HG02981 (cell line): ENCODE data around the gene AMPH.
"Not testable (repeated sequence)": the region's sequence is repeated elsewhere in the genome, so short reads cannot be mapped to it uniquely, and the experiment has no call there.

ENCODE experiments used
- ATAC-seq: cut with Tn5 transposase; IDR thresholded peaks from one replicate; pipeline ENCODE4 v1.9.1; 2021; ENCODE audit warnings: mild to moderate bottlenecking, moderate library complexity; ENCODE audit not compliant: unreplicated experiment

AMPH gene

DNA sequence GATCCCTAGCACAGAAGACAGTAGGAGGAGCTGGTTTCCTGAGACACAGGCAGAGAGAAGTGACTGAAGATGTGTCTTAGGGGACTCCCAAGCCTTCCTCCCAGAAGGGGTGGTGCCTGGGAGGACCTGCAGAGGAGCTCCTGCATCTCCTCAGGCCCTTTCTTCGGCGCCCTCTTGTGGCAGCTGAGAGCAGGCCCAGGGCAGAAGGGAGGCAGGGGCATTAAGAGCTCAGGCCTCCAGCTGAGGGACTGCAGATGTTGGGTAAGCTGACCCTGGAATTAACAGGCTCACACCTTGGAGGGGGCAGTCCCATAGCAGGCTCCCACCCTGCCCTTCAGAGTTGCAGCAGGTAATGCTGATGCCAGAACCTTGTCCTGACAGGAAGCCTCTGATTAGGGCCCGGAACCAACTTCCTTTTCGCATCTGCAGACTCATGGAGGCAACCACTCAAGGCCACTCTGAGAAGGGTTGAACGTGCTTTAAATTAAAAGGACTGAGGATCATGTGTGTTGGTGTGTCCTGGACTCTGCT, 272.0 kb downstream of the AMPH start:
- ATAC-seq, result peak; percentile 75

DNA sequence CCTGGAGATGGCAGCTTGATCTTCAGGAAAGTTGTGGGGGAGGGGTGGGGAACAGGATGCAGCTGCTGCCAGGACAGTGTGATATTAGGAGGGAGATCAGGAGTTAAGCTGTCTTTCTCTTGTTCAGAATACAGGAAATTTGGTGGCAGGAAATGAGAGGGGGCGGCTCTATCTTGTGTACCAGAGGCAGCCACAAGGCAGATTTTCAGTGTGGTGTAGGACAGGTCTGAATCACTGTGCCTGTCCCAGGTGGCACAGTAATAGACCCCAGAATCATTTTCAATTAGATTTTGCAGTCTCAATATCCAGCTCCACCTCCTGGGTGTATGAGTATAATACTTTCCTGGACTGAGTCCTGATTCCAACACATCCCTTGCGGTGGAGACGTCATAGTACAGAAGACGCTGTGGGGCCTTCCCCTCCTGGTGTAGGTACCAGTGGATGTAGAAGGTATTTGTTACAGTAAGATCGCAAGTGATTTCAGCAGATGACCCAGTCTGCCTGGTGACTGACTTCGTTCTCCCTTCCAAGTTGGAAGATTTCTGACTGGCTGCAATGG, 272.8 kb downstream of the AMPH start:
- ATAC-seq, result not testable (repeated sequence)

DNA sequence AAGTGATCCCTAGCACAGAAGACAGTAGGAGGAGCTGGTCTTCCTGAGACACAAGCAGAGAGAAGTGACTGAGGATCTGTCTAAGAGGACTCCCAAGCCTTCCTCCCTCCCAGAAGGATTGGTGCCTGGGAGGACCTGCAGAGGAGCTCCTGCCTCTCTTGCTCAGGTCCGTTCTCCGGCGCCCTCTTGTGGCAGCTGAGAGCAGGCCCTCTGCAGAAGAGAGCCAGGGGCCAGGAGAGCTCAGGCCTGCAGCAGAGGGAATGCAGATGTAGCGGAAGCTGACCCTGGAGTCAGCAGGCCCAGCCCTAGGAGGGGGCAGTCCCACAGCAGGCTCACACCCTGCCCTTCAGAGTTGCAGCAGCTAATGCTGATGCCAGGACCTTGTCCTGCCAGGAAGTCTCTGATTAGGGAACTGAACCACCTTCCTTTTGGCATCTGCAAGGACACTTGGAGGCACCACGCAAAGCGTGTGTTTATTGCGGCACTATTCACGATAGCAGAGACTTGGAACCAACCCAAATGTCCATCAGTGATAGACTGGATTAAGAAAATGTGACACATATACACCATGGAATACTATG, 276.8 kb downstream of the AMPH start:
- ATAC-seq, result peak; percentile 21

DNA sequence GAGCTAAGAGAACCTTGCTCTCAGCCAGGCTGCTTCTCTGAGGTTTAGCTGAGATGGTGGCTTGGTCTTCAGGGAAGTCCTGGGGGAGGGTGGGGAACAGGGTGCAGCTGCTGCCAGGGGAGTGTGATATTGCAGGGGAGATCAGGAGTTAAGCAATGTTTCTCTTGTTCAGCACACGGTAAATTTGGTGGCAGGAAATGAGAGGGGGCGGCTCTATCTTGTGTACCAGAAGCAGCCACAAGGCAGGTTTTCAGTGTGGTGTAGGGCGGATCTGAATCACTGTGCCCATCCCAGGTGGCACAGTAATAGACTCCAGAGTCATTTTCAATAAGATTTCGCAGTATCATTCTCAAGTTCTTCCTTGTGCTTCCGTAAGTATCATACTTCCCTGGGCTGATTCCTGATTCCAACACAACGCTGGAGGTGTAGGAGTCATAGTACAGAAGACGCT, 277.7 kb downstream of the AMPH start:
- not testable (repeated sequence) for ATAC-seq

DNA sequence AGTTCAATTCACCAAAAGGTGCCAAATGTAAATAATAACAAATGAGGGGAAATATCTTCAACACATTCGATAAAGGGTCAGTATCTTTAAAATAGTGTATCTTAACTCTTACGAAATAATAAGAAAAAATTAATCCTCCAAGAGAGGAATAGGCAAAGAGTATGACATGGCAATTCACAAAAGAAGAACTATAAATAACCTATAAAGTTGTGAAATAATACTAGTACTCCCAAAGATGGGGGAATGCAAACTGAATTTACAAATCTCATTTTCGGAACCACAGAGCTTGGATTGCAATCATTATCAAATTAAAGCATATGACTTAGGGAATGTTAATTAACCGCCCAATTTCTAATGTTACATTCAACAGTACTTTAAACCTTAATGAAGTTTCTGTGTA, 279.6 kb downstream of the AMPH start:
- no peak for ATAC-seq

DNA sequence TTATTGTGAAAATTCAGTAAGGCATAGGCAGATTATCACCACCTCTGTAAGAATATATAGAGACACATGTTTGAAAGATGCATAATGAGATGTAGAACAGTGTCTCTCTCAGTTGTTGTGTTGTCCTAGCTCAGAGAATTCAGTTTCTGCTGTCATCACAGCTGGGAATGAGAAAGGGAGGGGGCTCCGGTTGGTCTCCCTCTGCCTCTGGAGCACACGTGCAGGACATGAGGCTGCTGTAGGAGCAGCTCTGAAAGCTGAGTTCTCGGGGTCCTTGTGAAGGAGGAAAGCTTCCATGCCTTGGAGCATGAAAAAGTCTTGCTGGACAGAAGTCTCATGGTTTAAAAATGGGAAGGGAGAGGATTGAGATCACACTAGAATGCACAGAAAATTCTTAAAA, 280.4 kb downstream of the AMPH start:
- ATAC-seq, result not testable (repeated sequence)

DNA sequence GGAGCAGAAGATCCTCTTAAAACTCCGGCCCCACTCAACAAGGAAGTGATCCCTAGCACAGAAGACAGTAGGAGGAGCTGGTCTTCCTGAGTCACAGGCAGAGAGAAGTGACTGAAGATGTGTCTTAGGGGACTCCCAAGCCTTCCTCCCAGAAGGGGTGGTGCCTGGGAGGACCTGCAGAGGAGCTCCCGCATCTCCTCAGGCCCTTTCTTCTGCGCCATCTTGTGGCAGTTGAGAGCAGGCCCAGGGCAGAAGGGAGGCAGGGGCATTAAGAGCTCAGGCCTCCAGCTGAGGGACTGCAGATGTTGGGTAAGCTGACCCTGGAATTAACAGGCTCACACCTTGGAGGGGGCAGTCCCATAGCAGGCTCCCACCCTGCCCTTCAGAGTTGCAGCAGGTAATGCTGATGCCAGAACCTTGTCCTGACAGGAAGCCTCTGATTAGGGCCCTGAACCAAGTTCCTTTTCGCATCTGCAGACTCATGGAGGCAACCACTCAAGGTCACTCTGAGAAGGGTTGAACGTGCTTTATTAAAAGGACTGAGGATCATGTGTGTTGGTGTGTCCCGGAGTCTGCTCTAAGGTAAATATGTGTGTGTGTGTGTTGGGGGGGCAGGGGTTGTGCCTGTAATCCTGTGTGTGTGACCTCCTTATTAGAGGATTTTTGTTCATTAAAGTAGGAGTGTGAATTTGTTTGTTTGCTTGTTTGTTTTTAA, 281.1 kb downstream of the AMPH start:
- peak; percentile 70 for ATAC-seq

DNA sequence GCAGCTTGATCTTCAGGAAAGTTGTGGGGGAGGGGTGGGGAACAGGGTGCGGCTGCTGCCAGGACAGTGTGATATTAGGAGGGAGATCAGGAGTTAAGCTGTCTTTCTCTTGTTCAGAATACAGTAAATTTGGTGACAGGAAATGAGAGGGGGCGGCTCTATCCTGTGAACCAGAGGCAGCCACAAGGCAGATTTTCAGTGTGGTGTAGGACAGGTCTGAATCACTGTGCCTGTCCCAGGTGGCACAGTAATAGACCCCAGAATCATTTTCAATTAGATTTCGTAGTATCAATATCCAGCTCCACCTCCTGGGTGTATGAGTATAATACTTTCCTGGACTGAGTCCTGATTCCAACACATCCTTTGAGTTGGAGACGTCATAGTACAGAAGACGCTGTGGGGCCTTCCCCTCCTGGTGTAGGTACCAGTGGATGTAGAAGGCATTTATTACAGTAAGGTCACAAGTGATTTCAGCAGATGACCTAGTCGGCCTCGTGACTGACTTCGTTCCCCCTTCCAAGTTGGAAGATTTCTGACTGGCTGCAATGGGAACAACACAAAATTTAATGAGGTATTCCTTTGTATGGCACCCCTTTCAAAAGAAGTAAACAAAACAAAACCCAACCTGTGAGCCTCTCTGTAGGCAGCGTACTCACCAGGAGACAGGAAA, 281.9 kb downstream of the AMPH start:
- peak; percentile 36 for ATAC-seq

DNA sequence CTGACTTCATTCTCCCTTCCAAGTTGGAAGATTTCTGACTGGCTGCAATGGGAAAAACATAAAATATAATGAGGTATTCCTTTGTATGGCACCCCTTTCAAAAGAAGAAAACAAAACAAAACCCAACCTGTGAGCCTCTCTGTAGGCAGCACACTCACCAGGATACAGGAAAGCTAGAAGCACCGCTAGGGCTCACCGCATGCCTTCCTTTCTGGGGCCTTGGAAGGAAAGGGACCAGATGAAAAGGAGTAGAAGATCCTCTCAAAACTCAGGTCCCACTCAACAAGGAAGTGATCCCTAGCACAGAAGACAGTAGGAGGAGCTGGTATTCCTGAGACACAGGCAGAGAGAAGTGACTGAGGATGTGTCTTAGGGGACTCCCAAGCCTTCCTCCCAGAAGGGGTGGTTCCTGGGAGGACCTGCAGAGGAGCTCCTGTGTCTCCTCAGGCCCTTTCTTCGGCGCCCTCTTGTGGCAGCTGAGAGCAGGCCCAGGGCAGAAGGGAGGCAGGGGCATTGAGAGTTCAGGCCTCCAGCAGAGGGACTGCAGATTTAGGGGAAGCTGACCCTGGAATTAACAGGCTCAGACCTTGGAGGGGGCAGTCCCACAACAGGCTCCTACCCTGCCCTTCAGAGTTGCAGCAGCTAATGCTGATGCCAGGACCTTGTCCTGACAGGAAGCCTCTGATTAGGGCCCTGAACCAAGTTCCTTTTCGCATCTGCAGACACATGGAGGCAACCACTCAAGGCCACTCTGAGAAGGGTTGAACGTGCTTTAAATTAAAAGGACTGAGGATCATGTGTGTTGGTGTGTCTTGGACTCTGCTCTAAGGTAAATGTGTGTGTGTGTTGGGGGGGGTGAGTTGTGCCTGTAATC, 285.6 kb downstream of the AMPH start:
- ATAC-seq, result peak; percentile 52

DNA sequence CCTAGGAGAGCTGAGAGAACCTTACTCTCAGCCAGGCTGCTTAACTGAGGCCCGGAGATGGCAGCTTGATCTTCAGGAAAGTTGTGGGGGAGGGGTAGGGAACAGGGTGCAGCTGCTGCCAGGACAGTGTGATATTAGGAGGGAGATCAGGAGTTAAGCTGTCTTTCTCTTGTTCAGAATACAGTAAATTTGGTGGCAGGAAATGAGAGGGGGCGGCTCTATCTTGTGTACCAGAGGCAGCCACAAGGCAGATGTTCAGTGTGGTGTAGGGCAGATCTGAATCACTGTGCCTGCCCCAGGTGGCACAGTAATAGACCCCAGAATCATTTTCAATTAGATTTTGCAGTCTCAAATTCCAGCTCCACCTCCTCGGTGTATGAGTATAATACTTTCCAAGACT, 286.4 kb downstream of the AMPH start:
- ATAC-seq, result not testable (repeated sequence)

DNA sequence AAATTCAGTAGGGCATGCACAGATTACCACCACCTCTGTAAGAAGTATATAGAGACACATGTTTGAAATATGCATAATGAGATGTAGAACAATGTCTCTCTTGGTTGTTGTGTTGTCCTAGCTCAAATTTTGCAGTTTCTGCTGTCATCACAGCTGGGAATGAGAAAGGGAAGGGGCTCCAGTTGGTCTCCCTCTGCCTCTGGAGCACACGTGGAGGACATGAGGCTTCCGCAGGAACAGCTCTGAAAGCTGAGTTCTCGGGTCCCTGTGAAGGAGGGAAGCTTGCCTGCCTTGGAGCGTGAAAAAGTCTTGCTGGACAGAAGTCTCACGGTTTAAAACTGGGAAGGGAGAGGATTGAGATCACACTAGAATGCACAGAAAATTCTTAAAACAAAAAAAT, 289.0 kb downstream of the AMPH start:
- not testable (repeated sequence) for ATAC-seq

DNA sequence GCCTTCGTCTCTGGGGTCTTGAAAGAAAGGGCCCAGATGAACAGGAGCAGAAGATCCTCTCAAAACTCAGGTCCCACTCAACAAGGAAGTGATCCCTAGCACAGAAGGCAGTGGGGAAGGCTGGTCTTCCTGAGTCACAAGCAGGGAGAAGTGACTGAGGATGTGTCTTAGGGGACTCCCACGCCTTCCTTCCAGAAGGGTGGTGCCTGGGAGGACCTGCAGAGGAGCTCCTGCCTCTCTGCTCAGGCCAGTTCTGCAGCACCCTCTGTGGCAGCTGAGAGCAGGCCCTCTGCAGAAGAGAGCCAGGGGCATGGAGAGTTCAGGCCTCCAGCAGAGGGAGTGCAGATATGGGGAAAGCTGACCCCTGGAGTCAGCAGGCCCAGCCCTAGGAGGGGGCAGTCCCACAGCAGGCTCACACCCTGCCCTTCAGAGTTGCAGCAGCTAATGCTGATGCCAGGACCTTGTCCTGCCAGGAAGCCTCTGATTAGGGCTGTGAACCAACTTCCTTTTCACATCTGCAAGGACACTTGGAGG, 289.9 kb downstream of the AMPH start:
- ATAC-seq, result peak; percentile 33

DNA sequence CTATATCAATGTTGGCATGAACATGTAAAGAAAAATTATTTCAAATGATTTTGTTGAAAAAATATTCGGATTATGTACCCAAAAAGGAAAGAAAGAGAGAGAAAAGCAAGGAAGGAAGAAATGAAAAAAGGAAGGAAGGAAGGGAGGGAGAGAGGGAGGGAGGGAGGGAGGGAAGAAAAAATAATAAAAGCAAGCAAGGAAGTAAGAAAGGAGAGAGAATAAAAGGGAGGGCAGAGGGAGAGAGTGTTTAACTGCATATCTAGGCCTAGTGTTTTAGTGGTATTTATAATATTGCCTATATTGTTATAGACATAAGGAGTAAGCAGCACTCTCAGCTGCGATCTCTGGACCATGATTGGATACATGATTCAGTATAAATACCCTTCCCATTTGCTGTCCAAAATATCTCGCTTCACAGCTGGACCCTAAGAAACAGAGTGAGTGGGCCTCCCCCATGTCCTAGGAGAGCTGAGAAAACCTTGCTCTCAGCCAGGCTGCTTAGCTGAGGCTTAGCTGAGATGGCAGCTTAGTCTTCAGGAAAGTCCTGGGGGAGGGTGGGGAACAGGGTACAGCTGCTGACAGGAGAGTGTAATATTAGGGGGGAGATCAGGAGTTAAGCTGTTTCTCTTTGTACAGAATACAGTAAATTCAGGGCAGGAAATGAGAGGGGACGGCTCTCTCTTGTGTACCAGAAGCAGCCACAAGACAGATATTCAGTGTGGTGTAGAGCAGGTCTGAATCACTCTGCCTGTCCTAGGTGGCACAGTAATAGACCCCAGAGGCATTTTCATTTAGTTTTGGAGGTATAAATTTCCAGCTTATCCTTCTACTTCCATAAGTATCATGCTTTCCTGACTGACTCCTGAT, 291.0 kb downstream of the AMPH start:
- no peak for ATAC-seq

DNA sequence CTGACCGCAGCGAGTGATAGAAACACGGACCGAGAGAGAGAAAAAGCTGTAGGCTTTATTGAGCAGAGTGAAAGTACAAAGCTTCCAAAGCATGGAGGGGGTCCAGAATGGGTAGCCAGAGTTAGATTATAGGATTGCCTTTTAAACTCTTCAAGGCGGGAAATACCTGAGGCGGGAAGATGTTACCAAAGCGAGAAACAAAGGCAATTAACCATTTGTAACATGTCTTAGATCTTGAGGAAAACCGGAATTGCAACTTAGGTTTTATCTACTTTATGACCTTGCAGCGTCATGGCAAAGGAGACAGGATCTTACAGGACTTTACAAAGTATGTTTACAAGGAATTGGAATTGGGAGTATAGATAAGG, 295.0 kb downstream of the AMPH start:
- ATAC-seq, result not testable (repeated sequence)

DNA sequence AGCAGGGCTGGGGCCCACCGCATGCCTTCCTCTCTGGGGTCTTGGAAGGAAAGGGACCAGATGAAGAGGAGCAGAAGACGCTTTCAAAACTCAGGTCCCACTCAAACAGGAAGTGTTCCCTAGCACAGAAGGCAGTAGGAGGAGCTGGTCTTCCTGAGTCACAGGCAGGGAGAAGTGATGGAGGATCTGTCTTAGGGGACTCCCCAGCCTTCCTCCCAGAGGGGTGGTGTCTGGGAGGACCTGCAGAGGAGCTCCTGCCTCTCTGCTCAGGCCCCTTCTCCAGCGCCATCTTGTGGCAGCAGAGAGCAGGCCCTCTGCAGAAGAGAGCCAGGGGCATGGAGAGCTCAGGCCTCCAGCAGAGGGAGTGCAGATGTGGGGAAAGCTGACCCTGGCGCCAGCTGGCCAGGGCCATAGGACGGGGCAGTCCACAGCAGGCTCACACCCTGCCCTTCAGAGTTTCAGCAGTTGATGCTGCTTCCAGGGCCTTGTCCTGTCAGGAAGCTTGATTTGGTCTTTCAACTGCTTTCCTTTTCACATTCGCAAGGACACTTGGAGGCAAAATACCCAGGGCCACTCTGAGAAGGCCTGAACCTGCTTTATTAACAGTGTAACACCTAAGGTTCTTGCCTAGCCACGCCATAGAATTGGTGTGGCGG, 295.6 kb downstream of the AMPH start:
- peak; percentile 95 for ATAC-seq

DNA sequence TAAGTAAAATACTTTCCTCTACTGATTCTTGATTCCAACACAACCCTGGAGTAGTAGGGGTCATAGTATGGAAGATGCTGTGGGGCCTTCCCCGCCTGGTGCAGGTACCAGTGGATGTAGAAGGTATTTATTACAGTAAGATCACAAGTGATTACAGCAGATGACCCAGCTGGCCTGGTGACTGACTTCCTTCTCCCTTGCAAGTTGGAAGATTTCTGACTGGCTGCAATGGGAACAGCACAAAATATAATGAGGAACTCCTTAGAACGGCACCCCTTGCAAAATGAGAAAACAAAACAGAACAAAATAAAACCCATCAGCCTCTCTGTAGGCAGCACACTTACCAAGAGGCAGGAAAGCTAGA, 296.1 kb downstream of the AMPH start:
- no peak for ATAC-seq

DNA sequence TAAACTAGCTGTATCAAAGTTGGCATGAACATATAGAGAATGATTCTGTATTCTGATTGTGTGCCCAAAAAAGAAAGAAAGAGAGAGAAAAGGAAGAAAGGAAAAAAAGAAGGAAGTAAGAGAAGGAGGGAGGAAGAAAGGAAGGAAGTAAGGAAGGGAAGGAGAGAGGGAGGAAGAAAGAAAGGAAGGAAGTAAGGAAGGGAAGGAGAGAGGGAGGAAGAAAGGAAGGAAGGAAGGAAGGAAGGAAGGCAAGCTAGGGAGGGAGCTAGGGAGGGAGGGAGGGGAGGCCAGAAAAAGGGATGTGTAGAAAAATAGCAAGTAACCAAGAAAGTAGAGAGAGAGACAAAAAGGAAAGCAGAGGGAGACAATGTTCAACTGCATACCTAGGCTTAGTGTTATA, 297.0 kb downstream of the AMPH start:
- ATAC-seq, result no peak
